Stimulated activated CD8-positive, alpha-beta memory T cell treated with anti-CD3 and anti-CD28 coated beads, Interleukin-7, amount 100 ng/mL, for 4 hours (primary cell): ENCODE results near the gene SH2B2.
"Not testable (repeated sequence)": the region's sequence is repeated elsewhere in the genome, so short reads cannot be mapped to it uniquely, and the experiment has no call there.

Experiments used
- DNase-seq, 2 donors: peaks; one replicate each; pipeline ENCODE4 v3.0.0-alpha.2; 2020; ENCODE audit warnings: low read depth in 2 of 2

The SH2B2 gene

GRCh38 chr7:102285540-102286236, 980 bp upstream of the SH2B2 start:
- no peak for DNase-seq

DNA sequence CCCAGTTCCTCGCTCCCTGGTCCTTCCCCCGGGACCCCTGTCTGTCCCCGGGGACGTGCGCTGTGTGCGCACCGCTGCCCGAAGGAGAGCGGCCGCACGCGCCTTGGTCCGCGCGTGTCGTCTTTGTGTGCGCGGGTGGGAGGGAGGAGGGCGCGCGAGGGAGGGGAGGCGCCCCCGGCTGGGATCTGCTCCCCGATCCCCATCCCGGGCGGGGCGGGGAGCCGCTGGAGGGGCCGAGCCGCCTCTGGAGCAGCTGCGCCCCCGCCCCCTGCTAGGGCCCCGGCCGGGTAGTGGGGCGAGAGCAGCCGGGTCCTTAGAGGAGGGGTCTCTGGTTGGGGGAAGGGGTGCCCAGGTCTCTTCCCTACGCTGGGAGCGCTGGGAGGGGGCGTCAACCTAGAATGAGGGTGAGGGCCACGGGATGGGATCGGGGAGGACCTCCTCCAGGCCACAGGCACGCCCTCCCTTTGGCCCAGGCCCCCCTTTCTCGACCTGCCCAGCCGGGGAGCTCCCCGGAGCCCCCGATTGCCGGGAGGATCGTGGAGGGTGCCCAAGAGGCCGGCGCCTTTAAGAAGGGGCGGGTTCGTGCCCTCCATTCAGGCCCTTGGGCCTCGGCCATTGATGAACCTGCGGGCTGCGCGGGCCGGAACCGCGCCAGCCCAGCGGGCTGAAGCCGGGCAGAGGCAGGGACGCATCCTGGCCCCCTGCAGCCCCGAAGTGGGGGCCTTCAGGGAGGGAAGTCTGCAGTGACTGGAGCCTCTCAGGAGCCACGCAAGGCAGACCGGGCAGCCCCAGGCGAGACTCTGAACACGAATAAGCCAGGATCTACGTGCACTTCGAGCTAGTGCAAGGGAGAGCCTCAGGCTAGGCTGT, 678 bp downstream of the SH2B2 start:
- no peak for DNase-seq

DNA sequence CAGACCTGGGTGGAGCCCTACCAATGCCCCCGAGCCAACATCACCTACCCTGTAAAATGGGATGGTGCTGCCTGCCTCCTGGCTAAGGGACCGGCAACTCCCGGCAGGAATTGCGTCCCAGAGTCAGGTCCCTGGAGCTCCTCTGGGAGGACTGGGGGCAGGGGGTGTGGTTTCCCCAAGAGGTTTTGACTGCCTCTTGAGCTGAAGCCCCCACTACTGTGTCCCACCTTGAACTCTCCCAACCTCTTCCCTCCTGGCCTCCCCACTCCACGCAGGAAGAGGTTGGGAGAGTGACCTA, 1.3 kb downstream of the SH2B2 start:
- no peak for DNase-seq

- no peak for DNase-seq
These were observed 1.7 kb downstream of the SH2B2 start for GRCh38 chr7:102288285-102288930.

- DNase-seq: no peak
These were observed 2.4 kb downstream of the SH2B2 start for GRCh38 chr7:102289057-102289456.

GRCh38 chr7:102291056-102291915, 4.6 kb downstream of the SH2B2 start:
- DNase-seq: peak; percentile 18 to 36

DNA sequence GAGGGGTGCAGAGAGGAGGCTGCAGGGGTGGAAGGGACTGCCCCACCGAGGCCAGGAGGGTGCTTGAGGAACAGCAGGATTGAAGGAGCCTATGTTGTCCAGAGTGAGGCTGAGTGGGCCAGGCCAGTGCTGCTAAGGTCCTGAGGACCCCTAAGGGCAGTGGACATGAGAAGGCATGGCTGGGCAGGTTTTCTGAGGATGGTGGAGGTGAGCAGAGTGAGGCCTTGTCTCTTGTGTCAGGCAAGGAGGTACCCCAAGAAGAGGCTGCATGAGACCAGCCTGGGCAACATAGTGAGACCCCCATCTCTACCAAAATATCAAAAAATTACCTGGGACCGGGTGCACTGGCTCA, 5.2 kb downstream of the SH2B2 start:
- no peak for DNase-seq

GRCh38 chr7:102292813-102293798, 6.4 kb downstream of the SH2B2 start:
- DNase-seq: no peak

DNA sequence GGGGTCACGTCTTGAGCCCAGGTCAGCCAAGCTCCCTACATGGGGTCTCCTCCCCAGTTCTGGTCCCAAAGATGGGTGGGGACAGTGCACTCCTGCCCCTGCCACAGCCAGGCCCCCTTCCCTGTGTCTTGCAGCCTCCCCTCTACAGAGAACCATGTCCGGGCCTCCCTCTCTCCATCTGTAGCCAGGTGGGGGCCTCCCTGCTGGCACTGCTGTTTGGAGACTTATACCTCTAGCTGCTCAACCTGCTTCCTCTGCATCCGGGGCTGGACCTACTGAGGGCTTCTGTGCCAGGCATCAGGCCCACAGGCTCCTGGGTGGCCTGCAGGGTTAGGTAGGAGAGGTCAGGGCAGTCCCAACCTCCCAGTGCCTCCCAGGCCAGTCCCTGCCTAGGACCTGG, 7.9 kb downstream of the SH2B2 start:
- DNase-seq: no peak

GRCh38 chr7:102295346-102296178, 8.9 kb downstream of the SH2B2 start:
- no peak for DNase-seq

DNA sequence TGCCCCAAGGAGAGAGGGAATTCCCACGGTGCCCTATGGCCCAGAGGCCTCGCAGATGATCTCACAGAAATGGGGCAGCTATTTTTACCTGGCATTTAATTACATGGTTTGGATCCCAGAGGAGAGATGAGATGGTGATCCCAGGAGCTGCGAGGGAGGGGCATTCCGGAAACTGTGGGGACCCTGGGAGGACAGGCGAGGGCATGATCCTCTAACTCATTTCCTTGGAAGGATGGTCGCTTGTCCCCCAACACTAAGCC, 9.4 kb downstream of the SH2B2 start:
- DNase-seq: no peak

DNA sequence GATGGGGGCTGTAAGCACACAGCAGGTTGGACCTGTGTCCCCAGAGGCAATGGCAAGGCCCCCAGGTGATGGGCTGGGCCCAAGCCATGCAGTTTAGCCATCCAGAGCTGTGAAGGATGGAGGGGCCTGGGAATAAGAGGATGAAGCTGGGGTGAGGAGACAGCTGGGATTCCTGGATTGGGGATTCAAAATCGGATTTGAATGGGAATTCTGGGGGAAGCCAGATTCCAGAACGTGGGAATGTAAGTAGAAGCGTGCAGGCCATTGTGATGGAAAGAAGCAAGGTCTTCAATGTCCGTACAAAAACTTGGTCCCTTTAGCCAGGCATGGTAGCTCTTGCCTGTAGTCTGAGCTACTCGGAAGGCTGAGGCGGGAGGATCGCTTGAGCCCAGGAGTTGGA, 9.8 kb downstream of the SH2B2 start:
- DNase-seq: no peak

DNA sequence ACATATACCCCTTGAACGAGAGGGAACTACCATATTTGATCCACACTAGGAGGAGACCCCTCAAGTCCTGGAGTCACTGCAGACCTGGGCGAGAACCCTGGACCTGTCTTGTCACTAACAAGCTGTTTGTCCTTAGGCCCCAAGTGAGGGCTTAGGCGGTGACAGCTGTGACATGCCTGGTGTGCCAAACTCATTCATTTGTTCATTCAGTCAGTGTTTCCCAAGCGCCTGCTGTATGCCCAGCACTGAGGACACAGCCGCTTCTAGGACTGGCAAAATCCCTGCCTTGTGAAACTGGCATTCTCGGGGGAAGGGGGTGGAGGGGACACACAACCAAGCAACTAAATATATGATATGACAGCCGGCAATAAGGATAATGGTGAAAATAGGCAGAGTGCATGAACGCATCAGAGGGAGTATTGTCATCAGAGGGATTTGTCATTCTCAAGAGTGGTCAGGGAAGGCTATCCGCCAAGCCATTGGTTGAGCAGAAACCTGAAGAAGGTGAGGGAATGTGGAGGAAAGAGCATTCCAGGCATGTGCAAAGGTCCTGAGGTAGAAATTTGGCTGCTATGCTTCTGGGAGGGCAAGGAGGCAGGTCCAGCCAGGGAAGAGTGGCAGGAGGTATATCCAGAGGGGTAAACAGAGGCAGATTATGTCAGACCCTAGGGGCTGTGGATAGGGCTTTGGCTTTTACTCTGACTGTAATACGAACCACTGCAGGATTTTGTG, 11.0 kb downstream of the SH2B2 start:
- DNase-seq: no peak

DNA sequence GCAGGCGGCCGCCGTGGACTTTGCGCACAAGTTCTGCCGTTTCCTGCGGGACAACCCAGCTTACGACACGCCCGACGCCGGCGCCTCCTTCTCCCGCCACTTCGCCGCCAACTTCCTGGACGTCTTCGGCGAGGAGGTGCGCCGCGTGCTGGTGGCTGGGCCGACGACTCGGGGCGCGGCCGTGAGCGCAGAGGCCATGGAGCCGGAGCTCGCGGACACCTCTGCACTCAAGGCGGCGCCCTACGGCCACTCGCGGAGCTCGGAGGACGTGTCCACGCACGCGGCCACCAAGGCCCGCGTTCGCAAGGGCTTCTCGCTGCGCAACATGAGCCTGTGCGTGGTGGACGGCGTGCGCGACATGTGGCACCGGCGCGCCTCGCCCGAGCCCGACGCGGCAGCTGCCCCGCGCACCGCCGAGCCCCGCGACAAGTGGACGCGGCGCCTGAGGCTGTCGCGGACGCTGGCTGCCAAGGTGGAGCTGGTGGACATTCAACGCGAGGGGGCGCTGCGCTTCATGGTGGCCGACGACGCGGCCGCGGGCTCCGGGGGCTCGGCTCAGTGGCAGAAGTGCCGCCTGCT, 14.1 kb downstream of the SH2B2 start:
- DNase-seq: no peak

- DNase-seq: not testable (repeated sequence)
These were observed 14.7 kb downstream of the SH2B2 start for GRCh38 chr7:102301367-102301766.

DNA sequence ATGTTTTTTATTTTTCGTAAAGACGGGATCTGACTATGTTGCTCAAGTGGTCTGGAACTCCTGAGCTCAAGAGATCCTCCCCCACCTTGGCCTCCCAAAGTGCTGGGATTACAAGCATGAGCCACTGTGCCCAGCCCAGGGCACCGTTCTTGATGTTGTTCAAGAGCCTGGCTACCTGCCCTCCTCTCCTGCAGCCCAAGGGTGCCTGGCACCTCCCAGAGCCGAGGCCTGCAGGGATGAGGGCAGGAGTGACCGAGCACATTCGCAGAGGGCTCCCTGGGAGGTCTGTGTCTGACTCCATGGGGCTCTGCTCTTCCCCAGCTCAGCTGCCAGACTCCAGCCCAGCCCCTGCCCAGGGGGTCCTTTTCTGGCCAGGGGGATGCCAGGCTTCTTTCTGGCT, 15.4 kb downstream of the SH2B2 start:
- no peak for DNase-seq

DNA sequence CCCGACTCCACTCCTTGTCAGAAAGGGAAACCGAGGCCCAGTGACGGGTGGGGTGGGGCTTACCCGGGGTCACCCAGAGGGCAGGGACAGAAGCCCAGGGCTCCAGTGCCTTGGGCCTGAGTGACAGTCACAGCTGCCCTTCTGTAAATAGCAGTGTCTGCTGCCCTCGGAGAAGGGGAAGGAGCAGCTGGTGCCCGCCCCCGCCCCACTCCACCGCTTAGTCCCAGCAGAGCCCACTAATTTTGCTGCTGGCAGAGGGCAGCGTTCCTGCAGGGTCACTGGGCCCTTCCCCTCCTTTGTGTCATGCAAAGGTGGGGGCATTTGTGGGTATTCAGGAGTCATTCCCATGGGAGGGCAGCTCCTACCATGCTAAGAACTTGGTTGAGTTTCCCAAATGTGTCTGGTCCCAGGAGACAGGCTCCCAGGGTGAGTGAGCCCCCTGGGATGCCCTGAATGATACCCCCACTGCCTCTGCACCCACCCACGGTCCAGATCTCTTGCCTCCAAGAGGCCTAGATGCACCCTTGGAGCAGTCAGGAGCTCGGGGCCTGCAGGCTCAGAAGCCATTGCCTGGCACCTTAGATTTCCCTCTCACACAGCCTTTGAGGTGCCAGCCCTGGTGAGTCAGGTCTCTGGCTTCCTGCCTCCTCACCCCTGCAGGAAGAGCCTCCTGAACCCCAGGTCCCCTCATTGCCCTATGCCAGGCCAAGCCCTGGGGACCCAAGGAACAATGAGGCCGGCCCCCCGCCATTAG, 17.2 kb downstream of the SH2B2 start:
- no peak for DNase-seq

GRCh38 chr7:102304668-102305067, 18.0 kb downstream of the SH2B2 start:
- no peak for DNase-seq
